ENCODE results near the gene TP53INP2. TPM values are rescaled to one million over a fixed set of nuclear protein-coding genes. Genes with fewer than 3 reads are reported as not detected.

The TP53INP2 gene
- total and polyA plus RNA-seq, 2 donors from 2014 or later, result 23.3 to 31.9 TPM

DNA sequence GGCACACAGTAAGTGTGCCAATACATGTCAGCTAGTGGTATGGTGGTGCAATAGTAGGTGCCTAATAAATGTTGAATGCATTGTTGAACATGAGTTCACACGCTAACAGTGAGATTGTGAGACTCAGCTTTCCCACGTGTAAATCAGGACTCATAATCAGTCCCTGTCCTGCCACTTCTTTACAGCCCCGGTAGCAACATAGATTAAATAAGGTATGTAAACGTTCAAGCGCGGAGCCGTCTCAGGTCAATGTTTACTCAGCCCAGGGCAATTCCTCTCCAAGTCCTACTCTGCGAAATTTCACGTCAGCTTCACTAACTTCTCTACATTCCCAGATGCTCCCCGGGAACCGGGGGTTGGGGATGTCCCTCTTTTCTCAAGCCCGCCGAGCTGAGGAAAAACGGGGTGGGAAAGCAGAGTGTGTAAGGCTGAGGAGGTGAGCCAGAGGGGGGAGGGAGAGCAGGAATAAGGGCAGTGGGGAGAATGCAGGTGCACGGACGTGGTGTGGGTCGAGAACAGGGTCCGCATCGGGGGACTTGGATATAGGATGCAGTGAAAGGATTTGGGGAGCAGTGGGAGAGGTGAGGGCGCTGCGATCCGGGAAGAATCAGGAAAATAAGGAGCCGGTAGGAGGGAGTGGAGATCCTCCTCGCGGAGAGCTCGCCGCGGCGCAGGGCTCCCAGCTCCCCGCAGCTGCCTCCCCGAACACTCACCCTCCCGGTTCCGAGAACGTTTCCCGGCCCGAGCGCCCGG is 544 bp upstream of the TP53INP2 start:
- no peaks in the 10 kb centered on the region for H3K9me3 ChIP-seq (ENCODE audit: control insufficient read depth in 2 of 3, insufficient read depth in 1 of 3, low read length in 3 of 3)
- DNase-seq (peak in 4 of 5 donors; percentile 45 to 76 (median 72)), FAIRE-seq (no peak)
- TF ChIP-seq, protein P1, sequence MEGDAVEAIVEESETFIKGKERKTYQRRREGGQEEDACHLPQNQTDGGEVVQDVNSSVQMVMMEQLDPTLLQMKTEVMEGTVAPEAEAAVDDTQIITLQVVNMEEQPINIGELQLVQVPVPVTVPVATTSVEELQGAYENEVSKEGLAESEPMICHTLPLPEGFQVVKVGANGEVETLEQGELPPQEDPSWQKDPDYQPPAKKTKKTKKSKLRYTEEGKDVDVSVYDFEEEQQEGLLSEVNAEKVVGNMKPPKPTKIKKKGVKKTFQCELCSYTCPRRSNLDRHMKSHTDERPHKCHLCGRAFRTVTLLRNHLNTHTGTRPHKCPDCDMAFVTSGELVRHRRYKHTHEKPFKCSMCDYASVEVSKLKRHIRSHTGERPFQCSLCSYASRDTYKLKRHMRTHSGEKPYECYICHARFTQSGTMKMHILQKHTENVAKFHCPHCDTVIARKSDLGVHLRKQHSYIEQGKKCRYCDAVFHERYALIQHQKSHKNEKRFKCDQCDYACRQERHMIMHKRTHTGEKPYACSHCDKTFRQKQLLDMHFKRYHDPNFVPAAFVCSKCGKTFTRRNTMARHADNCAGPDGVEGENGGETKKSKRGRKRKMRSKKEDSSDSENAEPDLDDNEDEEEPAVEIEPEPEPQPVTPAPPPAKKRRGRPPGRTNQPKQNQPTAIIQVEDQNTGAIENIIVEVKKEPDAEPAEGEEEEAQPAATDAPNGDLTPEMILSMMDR (IDR thresholded peaks at IDR 0.05; ENCODE audit: borderline replicate concordance, extremely low read depth, insufficient read depth), result no peak
- no peaks in the 10 kb centered on the region for H3K36me3 ChIP-seq (ENCODE audit: control insufficient read depth in 2 of 3, insufficient read depth in 3 of 3, low read length in 3 of 3)
- no peaks in the 10 kb centered on the region for H3K27me3 ChIP-seq (ENCODE audit: control insufficient read depth, insufficient read depth, low read length)
- H3K9ac ChIP-seq (ENCODE audit: low read length in 3 of 3), result peak overlapping the region; percentile 71 to 99 (median 98)
- H3K27ac ChIP-seq (ENCODE audit: low read depth in 2 of 2, low read length in 2 of 2), result peak overlapping the region; percentile 76 to 99
- intact Hi-C loops (cut with DNase I), result no loop called here
- H3K4me3 ChIP-seq (ENCODE audit: low read length in 3 of 3), result peak overlapping the region; percentile 82 to 88 (median 84)
- H3K4me1 ChIP-seq (ENCODE audit: control insufficient read depth in 2 of 3, insufficient read depth in 2 of 3, low read depth in 1 of 3, low read length in 3 of 3), result peaks cover 0 to 30% (median 24%) of the 10 kb centered on the region in 3 donors

- H3K27ac ChIP-seq (ENCODE audit: low read depth in 2 of 2, low read length in 2 of 2), result peak overlapping the region; percentile 99
- no peaks in the 10 kb centered on the region for H3K27me3 ChIP-seq (ENCODE audit: control insufficient read depth, insufficient read depth, low read length)
- no peaks in the 10 kb centered on the region for H3K9me3 ChIP-seq (ENCODE audit: control insufficient read depth in 2 of 3, insufficient read depth in 1 of 3, low read length in 3 of 3)
- DNase-seq, result no peak
- H3K4me1 ChIP-seq (ENCODE audit: control insufficient read depth in 2 of 3, insufficient read depth in 2 of 3, low read depth in 1 of 3, low read length in 3 of 3), result peaks cover 0 to 30% (median 24%) of the 10 kb centered on the region in 3 donors
- intact Hi-C loops (cut with DNase I), result no loop called here
- FAIRE-seq, result no peak
- peak overlapping the region; percentile 38 to 97 (median 82) for H3K9ac ChIP-seq (ENCODE audit: low read length in 3 of 3)
- no peaks in the 10 kb centered on the region for H3K36me3 ChIP-seq (ENCODE audit: control insufficient read depth in 2 of 3, insufficient read depth in 3 of 3, low read length in 3 of 3)
- TF ChIP-seq, protein P1 (IDR thresholded peaks at IDR 0.05; ENCODE audit: borderline replicate concordance, extremely low read depth, insufficient read depth), result no peak
- peak overlapping the region; percentile 32 to 88 (median 88) for H3K4me3 ChIP-seq (ENCODE audit: low read length in 3 of 3)
Measured at GRCh38 chr20:34705008-34705396, 858 bp downstream of the TP53INP2 start.

GRCh38 chr20:34705397-34706301 is 1.5 kb downstream of the TP53INP2 start:
- DNase-seq (peak in 1 of 5 donors; percentile 52), FAIRE-seq (no peak)
- no peaks in the 10 kb centered on the region for H3K27me3 ChIP-seq (ENCODE audit: control insufficient read depth, insufficient read depth, low read length)
- TF ChIP-seq, protein P1 (IDR thresholded peaks at IDR 0.05; ENCODE audit: borderline replicate concordance, extremely low read depth, insufficient read depth), result no peak
- peak overlapping the region in 2 of 3 donors; percentile 76 to 97 for H3K9ac ChIP-seq (ENCODE audit: low read length in 3 of 3)
- intact Hi-C loops (cut with DNase I), result no loop called here
- H3K27ac ChIP-seq (ENCODE audit: low read depth in 2 of 2, low read length in 2 of 2), result peak overlapping the region; percentile 99
- no peaks in the 10 kb centered on the region for H3K36me3 ChIP-seq (ENCODE audit: control insufficient read depth in 2 of 3, insufficient read depth in 3 of 3, low read length in 3 of 3)
- peak overlapping the region in 2 of 3 donors; percentile 88 for H3K4me3 ChIP-seq (ENCODE audit: low read length in 3 of 3)
- H3K9me3 ChIP-seq (ENCODE audit: control insufficient read depth in 2 of 3, insufficient read depth in 1 of 3, low read length in 3 of 3), result no peaks in the 10 kb centered on the region
- peaks cover 0 to 30% (median 30%) of the 10 kb centered on the region in 3 donors for H3K4me1 ChIP-seq (ENCODE audit: control insufficient read depth in 2 of 3, insufficient read depth in 2 of 3, low read depth in 1 of 3, low read length in 3 of 3)
